SU-DHL-6 (cell line): ENCODE data around the gene CDC45.

ENCODE experiments used
- CTCF ChIP-seq: fragments of 200-600 bp; sonication (generic); IDR thresholded peaks from one replicate; pipeline ENCODE4 v1.5.1; 2017; ENCODE audit warnings: antibody characterized with exemption, mild to moderate bottlenecking, low read length, moderate library complexity; ENCODE audit not compliant: insufficient read depth, poor library complexity, severe bottlenecking
- EZH2phosphoT487 ChIP-seq: fragments of 200-600 bp; sonication (generic), shearing (Covaris generic); conservative IDR thresholded peaks from 2 replicates; pipeline ENCODE4 v1.6.1; 2018; ENCODE audit warnings: mild to moderate bottlenecking, antibody characterized with exemption, low read length, moderate library complexity, mixed read lengths

GRCh38 chr22:19527861-19528417 is 48.2 kb downstream of the CDC45 start:
- TF ChIP-seq EZH2phosphoT487 (no peak), CTCF (no peak)
